HG03060 (cell line): ENCODE measurements around the gene NAT14.
"Not testable (repeated sequence)": the region's sequence is repeated elsewhere in the genome, so short reads cannot be mapped to it uniquely, and the experiment has no call there.

Source experiments
- ATAC-seq: cut with Tn5 transposase; IDR thresholded peaks from one replicate; pipeline ENCODE4 v1.9.1; 2021; ENCODE audit warnings: low read depth, moderate number of reproducible peaks; ENCODE audit not compliant: unreplicated experiment

The NAT14 gene

DNA sequence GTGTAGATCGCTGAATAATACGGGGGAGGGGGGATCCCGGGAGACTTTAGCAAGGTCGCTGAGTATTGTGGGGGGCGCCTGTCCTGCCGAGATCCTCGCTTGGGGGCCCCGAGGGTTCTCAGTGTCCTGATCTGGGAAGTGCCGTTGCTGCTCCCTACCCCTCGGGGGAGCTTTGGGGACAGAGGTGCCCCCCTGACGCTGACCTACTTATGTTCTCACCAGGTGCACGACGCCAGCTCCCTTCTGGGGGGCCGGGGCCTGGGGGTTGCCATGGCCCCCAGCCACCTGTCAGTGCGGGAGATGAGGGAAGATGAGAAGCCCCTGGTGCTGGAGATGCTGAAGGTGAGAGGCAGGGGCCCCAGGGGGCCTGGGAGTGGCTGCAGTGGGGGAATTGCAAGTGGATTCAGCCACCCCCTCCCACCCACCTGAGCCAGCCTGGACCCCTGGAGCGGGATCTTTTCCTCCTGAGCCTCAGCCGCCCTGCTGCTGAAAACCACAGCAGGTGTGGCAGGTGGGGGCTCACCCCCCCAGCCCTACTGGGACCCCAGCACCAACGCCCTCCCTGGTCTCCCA is 537 bp downstream of the NAT14 start:
- ATAC-seq = no peak

DNA sequence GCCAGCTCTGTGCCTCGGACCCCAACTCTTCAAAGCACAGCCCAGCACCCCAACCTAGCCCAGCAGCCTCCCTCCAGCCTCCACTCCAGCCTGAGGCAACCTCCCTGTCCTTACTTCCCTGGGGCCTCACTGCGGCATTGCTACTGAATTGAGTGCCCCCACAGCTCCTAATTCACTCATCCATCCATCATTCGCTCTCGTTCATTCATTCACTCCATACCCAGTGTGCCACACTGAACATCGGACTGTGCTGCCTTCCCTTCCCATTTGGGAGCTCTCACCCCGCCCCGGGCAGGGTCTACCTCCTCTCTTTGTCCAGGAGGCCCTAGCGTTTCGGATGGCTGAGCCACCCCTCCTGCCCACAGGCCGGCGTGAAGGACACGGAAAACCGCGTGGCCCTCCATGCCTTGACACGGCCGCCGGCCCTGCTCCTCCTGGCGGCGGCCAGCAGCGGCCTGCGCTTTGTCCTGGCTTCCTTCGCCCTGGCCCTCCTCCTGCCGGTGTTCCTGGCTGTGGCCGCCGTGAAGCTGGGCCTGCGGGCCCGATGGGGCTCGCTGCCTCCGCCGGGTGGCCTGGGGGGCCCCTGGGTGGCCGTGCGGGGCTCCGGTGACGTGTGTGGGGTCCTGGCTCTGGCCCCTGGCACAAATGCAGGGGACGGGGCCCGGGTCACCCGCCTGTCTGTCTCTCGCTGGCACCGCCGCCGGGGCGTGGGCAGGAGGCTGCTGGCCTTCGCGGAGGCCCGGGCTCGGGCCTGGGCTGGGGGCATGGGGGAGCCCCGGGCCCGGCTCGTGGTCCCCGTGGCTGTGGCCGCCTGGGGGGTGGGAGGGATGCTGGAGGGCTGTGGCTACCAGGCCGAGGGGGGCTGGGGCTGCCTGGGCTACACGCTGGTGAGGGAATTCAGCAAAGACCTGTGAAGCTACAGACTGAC is 1.3 kb downstream of the NAT14 start:
- no peak for ATAC-seq

DNA sequence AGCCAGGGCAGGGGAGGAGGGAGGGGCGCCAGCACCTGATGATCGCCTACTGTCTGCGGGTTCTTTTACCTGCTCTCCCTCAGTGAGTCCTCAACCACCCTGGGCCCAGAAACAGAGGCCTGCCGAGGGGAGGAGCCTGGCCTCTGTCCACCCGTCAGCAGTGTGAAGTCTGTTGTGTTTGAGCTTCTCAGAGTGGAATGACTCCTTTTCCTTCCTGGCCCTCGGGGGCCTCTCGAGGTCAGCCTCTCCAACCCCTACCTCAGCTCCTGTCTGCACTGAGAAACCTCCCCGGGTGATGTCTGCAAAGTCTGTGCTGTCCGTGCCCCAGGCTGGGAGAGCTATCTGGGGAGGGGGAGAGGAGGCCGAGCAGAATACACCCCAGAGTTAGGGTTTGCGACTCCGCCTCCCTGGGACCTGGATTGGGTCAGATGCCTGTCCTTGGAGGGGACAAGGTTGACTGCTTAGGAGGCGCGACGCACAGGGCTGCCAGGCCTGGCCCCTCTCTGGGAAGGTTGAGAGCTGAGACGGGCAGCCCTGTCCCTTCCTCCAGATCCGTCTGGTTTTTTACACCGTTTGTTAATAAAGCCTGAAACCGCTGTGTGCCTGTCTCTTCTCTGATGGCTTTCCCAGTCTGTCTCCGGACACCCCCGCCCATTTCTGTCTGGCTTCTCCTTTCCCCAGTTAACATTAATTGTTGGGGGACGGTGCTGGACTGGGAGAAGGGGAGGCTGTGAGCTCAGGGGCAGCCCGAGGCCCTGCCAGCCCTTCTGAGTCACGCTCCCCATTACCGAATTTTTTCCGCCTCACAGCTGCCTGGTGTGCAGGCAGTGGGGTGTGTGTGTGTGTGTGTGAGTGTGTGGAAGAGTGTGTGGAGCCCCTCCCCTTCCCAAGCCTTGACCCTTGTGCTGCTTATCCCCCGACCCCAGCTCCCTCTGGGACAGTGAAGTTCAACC is 2.3 kb downstream of the NAT14 start:
- no peak for ATAC-seq

DNA sequence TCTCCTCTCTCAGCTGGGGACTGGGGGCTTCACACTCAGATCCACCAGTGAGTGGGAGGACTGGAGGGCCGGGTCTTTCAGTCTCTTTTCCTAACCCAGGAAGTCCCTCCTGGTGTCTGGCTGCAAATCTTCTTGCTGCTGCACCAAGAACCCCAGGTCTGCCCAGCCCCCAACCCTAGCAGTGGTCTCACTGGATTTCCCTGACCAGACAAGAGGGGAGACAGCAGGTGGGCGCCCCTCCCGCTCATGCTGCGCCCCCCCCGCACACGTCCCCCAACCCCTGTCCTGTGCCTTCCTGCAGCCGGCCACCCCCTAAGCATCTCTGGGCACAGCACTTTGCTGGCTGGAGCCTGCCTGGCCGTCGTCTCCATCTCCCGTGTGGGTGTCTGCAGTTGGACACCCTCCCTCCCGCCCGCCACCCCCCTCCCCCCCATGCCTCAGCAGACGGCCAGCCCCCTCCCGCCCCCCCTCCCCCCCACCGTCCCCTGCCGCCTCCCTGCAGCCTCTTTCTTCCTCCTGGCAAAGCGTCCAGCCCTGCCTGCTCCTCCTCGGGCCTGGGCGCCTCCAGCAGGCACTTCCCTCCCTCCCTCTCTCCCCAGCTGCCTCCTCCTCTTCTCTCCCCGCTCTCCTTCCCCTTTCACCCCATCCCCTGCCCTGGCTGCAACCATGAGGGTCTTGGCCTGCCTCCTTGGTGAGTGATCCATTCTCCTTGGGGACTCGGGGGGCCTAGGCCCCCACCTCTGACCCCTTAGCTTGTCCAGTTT is 3.1 kb downstream of the NAT14 start, which contains the start of gene SSC5D:
SSC5D (plus strand) TSS at position 513 of the 764 bp plus-strand sequence; CDS start at position 667, 154 bp downstream.
- no peak for ATAC-seq

DNA sequence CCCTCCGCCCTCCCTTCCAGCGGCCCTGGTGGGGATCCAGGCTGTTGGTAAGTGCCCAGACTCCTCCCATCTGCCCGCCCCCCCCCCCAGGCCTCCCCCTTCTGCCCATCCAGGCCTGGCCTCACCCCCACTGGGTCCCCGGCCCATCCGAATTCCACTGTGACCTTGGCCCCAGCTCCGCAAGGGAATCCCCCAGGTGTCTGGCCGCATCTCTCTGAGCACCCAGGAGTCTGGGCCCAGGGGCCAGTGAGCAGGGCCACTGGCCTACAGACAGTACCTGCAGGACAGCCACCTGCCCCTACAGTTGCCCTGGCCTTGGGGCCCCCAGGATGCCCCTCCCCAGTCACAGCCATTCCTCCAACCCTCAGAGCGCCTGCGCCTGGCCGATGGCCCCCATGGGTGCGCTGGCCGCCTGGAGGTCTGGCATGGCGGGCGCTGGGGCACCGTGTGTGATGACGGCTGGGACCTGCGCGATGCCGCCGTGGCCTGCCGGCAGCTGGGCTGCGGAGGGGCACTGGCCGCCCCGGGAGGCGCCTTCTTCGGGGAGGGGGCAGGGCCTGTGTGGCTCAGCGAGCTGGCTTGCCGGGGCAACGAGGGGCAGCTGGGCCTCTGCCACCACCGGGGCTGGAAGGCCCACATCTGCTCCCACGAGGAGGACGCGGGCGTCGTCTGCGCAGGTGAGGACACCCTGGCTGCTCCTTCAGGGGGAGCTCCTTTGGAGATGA is 4.2 kb downstream of the NAT14 start:
- ATAC-seq = no peak

DNA sequence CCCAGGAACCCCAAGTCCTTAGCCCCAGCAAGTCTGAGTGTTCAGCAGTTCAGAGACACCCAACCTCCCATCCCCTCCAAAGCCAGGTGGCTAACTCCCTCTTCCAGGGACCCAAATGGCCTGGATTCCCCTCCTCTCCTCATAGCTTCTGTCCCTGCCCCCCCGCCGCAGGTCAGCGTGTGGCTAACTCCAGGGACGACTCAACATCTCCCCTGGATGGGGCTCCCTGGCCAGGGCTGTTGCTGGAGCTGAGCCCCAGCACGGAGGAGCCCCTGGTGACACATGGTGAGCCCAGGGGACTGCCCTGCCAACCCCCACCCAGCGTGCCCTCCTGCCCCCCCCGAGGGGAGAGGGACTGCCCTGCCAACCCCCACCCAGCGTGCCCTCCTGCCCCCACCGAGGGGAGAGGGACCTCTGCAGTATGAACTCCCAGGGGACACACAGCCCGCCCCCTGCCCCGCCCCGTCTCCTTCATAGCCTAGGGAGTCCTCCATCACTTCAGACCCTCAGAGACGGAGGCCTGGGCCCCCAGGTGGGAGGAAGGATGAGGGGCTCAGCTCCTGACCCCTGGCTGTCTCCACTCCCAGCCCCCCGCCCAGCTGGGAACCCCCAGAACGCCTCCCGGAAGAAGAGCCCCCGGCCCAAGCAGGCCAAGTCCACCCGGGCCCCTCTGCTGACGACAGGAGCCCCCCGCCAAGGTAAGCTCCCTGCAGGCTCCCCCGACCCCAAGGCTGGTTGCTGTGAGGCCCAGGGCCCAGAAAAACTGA is 4.9 kb downstream of the NAT14 start:
- ATAC-seq = no peak

DNA sequence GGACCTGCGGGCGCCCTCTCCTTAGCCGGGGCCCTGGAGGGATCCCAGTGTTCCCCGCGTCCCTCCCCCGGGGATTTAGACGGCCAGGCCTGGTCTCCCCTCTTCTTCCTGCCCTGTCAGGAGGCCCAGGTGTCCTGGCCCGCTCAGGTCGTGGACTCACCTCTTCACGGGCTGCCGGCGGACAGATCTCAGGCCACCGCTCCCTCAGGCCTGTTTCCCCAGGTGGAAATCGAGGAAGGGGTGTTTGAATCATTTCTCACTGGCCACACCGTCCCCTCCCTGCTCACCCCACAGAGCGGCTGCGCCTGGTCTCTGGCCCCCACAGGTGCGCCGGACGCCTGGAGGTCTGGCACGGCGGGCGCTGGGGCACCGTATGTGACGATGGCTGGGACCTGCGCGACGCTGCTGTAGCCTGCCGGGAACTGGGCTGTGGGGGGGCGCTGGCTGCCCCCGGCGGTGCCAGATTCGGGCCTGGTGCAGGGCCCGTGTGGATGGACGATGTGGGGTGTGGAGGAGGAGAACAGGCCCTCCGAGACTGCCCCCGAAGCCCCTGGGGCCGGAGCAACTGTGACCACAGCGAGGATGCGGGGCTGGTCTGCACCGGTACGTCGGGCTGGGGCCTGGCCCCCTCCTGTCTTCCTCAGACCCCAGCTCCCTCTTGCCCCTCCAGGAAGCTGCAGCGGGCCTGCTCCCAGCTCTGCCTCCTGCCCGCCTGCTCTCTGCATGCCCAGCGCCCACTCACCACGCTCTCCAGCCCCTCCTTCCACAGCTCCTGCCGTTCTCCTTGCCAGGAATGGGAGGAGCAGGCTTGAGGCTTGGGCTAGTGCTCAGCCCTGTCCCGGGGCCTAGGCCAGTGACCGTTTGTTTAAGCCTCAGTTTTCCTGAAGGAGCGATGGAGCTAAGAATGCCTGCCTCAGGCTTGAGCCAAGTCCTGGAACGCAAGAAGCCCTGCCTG is 5.8 kb downstream of the NAT14 start:
- no peak for ATAC-seq

DNA sequence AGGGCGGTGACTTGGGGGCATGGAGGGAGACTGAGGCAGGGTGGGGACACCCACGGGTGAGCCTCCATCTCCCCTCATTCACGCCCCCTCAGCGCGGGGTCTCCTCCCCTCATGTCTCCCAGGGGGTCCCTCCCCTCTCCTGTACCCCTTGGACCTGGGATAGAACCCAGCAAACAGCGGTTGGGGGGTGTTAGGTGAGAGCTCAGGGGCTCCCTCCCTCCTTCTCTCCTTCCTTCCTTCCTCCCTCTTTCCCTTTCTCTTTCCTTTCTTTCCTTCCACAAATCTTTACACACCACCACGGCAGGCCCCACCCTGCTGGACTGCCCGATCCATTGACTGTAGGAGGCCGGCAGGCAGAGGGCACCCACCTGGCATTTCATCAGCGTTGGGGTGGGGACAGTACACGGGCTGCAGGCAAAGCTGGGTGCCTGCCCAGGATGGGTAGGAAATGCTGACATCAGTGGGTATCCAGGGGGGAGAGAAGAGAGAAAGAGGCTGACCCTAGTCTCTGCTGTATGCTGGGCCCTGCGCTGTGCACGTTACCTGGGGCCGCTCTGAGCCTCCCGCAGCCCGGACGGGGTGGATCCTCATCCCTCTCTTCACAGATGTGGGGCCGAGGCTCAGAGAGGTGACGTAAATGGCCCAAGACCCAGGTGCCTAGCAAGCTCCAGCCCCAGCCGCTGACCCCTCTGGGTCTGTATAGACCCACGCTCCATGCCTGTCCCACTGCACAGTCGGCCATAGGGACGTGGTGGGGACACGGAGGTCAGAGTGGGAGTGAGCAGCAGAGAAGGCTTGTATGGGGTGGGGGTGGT is 6.8 kb downstream of the NAT14 start:
- ATAC-seq = no peak

DNA sequence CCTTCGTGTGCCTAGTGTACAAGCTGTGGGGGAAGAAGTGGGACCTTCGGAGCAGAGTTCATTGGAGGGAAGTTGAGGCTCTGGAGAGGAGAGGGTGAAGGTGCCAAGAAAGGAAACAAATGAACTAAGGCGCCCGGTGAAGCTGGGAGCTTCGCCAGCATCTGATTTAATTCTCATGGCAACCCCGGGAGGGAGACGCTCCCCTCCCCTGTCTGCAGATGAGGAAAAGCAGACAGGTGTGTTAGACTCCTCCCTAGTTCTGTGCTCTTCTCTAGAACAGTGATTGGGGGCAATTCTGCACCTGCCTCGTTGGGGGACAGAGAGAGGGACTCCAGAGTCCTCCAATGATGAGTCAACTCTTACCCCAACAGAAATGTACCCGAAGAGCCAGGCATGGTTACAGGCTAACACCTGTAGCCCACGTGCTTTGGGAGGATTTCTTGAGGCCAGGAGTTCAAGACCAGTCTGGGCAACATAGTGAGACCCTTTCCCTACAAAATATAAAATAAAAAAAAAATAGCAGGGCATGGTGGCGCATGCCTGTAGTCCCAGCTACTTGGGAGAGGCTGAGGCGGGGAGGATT is 7.5 kb downstream of the NAT14 start:
- ATAC-seq = no peak

DNA sequence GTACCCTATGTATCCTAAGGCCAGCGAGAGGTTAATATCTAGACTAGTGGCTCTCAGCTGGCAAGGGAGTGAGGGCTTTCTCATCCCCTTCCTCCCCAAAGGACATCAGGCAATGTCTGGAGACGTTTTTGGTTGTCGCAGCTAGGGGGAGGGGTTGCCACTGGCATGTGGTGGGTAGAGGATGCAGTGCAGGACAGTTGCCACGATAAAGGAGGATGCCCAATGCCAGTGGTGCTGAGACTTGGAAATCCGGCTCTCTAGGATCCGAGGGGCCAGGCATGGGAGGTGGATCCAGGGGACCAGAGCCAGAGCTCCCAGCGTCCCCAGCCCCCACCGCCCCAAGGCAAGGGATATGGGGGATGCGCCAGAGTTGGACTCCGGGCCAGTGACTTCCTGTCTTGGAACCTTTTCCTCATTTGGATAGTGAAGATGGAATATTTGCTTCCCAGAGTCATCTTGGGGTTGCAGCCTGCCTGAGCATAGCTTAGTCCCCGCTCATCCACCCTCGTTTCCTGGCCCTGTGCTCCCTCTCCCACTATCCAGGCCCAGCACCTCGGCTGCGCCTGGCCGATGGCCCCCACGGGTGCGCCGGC is 8.2 kb downstream of the NAT14 start:
- ATAC-seq = no peak

DNA sequence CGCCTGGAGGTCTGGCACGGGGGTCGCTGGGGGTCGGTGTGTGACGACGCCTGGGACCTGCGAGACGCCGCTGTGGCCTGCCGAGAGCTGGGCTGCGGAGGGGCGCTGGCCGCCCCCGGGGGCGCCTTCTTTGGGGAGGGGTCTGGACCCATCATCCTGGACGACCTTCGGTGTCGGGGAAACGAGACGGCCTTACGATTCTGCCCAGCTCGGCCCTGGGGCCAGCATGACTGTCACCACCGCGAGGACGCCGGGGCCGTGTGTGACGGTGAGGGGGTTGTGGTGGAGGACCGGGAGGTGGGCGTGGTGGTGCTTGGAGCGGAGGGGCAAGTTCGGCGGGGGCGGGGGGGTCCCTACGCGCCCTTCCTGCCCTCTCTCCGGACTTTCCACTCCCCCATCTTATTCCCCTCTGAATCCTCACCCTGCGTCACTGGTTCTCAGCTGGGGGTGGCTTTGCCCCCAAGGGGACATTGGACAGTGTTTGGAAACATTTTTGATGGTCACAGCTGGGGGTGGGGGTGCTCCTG is 8.7 kb downstream of the NAT14 start:
- ATAC-seq = no peak

DNA sequence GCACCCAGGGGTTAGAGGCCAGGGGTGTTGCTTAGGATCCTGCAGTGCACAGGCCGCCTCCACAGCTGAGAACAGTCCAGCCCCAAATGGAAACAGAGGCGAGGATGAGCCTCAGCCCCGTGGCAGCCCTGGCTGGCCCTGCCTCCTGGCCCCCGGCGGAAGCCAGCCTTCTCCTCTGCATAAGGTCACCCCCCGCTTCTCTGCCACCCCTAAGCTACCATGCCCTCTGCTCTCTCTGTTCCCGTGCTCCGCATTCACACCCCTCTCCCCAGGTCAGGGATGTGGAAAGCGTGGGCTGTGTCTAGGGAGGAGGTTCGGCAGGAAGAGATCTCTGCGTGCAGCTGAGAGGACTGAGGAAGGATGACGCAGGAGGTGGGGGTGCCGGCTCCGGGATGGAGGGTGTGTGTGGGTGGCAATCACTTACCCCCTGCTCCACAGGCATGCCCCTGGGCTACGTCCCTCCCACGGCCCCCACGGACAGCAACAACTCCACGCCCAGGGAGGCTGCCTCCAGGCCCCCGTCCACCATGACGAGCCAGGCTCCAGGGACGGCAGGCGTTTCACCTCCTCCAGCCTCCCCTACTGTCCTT is 9.3 kb downstream of the NAT14 start:
- no peak for ATAC-seq

DNA sequence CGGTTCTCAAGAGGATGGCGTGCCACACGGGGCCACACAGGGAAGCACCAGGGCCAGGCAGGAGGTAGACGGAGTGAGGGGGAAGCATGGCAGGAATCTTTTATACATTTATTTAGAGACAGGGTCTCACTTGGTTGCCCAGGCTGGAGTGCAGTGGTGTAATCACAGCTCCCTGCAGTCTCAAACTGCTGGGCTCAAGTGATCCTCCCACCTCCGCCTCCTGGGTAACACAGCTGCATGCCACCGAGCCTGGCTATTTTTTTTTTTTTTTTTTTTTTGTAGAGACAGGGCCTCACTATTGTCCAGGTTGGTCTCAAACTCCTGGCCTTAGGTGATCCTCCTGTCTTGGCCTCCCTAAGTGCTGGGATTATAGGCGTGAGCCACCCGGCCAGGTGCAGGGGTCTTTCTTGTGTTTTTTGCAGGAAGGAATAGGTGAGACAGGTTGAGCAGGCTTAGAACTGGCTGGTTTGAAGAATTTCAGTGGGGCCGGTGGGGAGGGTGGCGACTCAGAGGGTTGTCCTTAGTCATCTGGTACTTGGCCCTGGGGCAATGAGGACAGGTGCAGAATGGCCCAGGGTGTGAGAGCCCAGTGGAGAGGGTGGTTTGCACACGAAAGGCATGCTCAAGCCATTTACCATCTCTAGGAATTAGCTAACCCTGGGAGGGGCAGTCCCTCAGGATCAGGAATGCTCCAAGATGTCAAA is 10.8 kb downstream of the NAT14 start:
- ATAC-seq = no peak

DNA sequence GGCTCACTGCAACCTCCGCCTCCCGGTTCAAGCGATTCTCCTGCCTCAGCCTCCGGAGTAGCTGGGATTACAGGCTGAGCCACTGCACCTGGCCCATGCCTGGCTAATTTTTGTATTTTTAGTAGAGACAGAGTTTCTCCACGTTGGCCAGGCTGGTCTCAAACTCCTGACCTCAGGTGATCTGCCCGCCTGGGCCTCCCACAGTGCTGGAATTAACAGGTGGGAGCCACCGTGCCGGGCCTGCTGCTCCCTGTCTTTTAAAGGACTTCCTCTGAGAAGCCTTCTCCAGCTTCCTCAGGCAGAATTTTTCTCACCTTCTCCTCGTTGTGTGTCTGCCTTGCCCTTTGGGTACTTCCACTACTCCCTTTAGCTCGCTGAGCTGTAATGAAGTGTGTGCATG is 11.8 kb downstream of the NAT14 start:
- ATAC-seq = not testable (repeated sequence)

DNA sequence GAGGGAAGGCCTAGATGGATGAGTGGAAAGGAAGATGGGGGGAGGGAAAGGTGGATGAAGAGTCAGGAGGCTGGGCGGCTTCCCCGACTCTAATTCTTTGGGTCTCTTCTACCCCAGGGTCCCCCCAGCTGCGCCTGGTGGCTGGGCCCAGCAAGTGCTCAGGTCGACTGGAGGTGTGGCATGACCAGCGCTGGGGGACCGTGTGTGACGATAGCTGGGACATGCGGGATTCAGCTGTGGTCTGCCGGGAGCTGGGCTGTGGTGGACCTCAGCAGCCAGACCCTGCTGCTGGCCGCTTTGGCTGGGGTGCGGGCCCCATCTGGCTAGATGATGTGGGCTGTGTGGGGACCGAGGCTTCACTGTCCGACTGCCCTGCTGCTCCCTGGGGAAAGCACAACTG is 12.8 kb downstream of the NAT14 start:
- ATAC-seq = no peak
